ENCODE results near the gene HMGCR. TPM values are rescaled to one million over a fixed set of nuclear protein-coding genes. Genes with fewer than 3 reads are reported as not detected.

Gene HMGCR
- total and polyA plus RNA-seq, 2 donors from 2014 or later = 16.4 to 39.0 TPM

GRCh38 chr5:75405296-75405695 is 68.3 kb downstream of the HMGCR start:
- H3K27me3 ChIP-seq (ENCODE audit: control insufficient read depth, insufficient read depth, low read length) = no peaks in the 10 kb centered on the region
- TF ChIP-seq CTCF (IDR thresholded peaks at IDR 0.05; ENCODE audit: borderline replicate concordance, extremely low read depth, insufficient read depth) = no peak
- DNase-seq (no peak), FAIRE-seq (no peak)
- H3K4me3 ChIP-seq (ENCODE audit: low read length in 3 of 3) = no peak overlapping the region
- H3K4me1 ChIP-seq (ENCODE audit: control insufficient read depth in 2 of 3, insufficient read depth in 2 of 3, low read depth in 1 of 3, low read length in 3 of 3) = no peaks in the 10 kb centered on the region
- no peak overlapping the region for H3K9ac ChIP-seq (ENCODE audit: low read length in 3 of 3)
- no peak overlapping the region for H3K27ac ChIP-seq (ENCODE audit: low read depth in 2 of 2, low read length in 2 of 2)
- no peaks in the 10 kb centered on the region for H3K9me3 ChIP-seq (ENCODE audit: control insufficient read depth in 2 of 3, insufficient read depth in 1 of 3, low read length in 3 of 3)
- intact Hi-C loops (cut with DNase I) = no loop called here
- peaks cover 3 to 8% (median 4%) of the 10 kb centered on the region in 3 donors for H3K36me3 ChIP-seq (ENCODE audit: control insufficient read depth in 2 of 3, insufficient read depth in 3 of 3, low read length in 3 of 3)

Other genes with a start within 250 kb of the HMGCR start
- 0.38 TPM for gene ANKRD31, start 100.3 kb upstream of the HMGCR start, total RNA-seq
- 0.17 TPM for gene ANKRD31, start 100.3 kb upstream of the HMGCR start, polyA plus RNA-seq (ENCODE audit: insufficient read depth, low read depth, low replicate concordance)
- gene CERT1, start 174.4 kb downstream of the HMGCR start, total RNA-seq = 50.1 TPM
- 14.5 TPM for gene CERT1, start 174.4 kb downstream of the HMGCR start, polyA plus RNA-seq (ENCODE audit: insufficient read depth, low read depth, low replicate concordance)
- 38.5 TPM for gene POLK, start 174.7 kb downstream of the HMGCR start, total RNA-seq
- 6.6 TPM for gene POLK, start 174.7 kb downstream of the HMGCR start, polyA plus RNA-seq (ENCODE audit: insufficient read depth, low read depth, low replicate concordance)